NB4 (cell line): ENCODE data around the gene DPAGT1.

Experiments
- POLR2A ChIP-seq: IDR thresholded peaks from 2 replicates; pipeline ENCODE4 v1.6.1; 2011; ENCODE audit warnings: mild to moderate bottlenecking; ENCODE audit not compliant: insufficient read length; ENCODE audit errors: extremely low read depth
- TF ChIP-seq, protein P1 (sequence below): IDR thresholded peaks from one replicate; pipeline ENCODE4 v1.5.1; 2012; ENCODE audit warnings: low read depth, low read length
- TF ChIP-seq, protein P2 (sequence below): IDR thresholded peaks from 2 replicates; pipeline ENCODE4 v1.6.1; 2011; ENCODE audit warnings: low read depth, low read length

DNA sequence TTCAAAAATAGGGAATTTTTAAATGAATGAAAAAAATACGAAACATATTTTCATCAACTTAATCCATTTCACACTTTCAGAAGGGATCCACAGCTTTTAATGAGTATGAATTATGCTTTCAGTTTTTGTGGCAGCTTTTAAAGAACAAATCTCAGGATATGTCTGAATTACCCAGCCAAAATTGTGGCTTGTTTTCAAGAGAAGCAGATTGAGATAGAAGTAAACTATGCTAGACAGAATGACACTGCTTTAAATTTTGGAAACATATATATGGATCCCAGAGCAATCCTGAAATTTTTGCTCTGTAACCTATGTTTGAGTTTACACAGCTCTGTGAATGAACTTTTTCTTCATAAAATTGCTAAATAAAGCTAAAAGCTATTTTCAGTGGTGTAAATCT, 17.3 kb upstream of the DPAGT1 start:
- no peak for TF ChIP-seq POLR2A
- TF ChIP-seq, protein P1, sequence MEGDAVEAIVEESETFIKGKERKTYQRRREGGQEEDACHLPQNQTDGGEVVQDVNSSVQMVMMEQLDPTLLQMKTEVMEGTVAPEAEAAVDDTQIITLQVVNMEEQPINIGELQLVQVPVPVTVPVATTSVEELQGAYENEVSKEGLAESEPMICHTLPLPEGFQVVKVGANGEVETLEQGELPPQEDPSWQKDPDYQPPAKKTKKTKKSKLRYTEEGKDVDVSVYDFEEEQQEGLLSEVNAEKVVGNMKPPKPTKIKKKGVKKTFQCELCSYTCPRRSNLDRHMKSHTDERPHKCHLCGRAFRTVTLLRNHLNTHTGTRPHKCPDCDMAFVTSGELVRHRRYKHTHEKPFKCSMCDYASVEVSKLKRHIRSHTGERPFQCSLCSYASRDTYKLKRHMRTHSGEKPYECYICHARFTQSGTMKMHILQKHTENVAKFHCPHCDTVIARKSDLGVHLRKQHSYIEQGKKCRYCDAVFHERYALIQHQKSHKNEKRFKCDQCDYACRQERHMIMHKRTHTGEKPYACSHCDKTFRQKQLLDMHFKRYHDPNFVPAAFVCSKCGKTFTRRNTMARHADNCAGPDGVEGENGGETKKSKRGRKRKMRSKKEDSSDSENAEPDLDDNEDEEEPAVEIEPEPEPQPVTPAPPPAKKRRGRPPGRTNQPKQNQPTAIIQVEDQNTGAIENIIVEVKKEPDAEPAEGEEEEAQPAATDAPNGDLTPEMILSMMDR = no peak
- TF ChIP-seq, protein P2, sequence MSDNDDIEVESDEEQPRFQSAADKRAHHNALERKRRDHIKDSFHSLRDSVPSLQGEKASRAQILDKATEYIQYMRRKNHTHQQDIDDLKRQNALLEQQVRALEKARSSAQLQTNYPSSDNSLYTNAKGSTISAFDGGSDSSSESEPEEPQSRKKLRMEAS = no peak
